Panc1 (cell line): Measurements from ENCODE around the gene NADK2. TPM values are rescaled to one million over a fixed set of nuclear protein-coding genes. Genes with fewer than 3 reads are reported as not detected.

ENCODE experiments used
- ATAC-seq: fragments of 200-7000 bp; cut with Tn5 transposase; 2 replicates; pipeline ENCODE4 v1.9.1; 2020; ENCODE audit warnings: mild to moderate bottlenecking, moderate library complexity
- BruUV-seq: library from RNA; stranded (reverse); fragments of 400-500 nt; replicated peaks from 2 replicates; lab custom pipeline; 2021; lab: Mats Ljungman, UMichigan
- CTCF ChIA-PET: fragments of 300-600 bp; sonication (Branson Sonifier 250); formaldehyde crosslinking; loops from one replicate; lab custom pipeline; 2022; ENCODE audit warnings: antibody characterized with exemption; lab: Charles Lee
- POLR2A ChIA-PET: fragments of 300-600 bp; sonication (Branson Sonifier 250); formaldehyde crosslinking; loops from one replicate; lab custom pipeline; 2022; ENCODE audit warnings: antibody characterized with exemption; lab: Charles Lee
- DNase-seq: peaks from one replicate; pipeline ENCODE4 v3.0.0-alpha.2; 2010; ENCODE audit warnings: low read depth, low spot score
- H3K27ac ChIP-seq: 2 replicates; pipeline ENCODE4 v1.5.1; 2011; ENCODE audit warnings: mild to moderate bottlenecking, low read length, inconsistent platforms
- H3K27me3 ChIP-seq: fragments of 200-500 bp; sonication (Bioruptor generic); 2 replicates; pipeline ENCODE4 v1.6.0; 2014; ENCODE audit warnings: low read length, inconsistent platforms; ENCODE audit not compliant: control insufficient read depth, insufficient read depth
- H3K36me3 ChIP-seq: fragments of 200-500 bp; sonication (Bioruptor generic); 2 replicates; pipeline ENCODE4 v1.5.1; 2014; ENCODE audit warnings: inconsistent platforms, mild to moderate bottlenecking, low read length, moderate library complexity; ENCODE audit not compliant: control insufficient read depth, insufficient read depth
- H3K4me1 ChIP-seq: 2 replicates; pipeline ENCODE4 v1.5.1; 2011; ENCODE audit warnings: inconsistent platforms, mild to moderate bottlenecking, low read length, moderate library complexity; ENCODE audit not compliant: control insufficient read depth, insufficient read depth
- H3K4me3 ChIP-seq, 2 experiments: 2 replicates each; pipeline ENCODE4 v1.5.1; 2011 to 2012; ENCODE audit warnings: low read depth in 2 of 2, low read length in 2 of 2, mild to moderate bottlenecking in 2 of 2, inconsistent platforms in 1 of 2, moderate library complexity in 1 of 2
- H3K9me3 ChIP-seq: fragments of 200-500 bp; sonication (Bioruptor generic); 2 replicates; pipeline ENCODE4 v1.5.1; 2014; ENCODE audit warnings: low read depth, mild to moderate bottlenecking, inconsistent platforms, low read length, moderate library complexity; ENCODE audit not compliant: control insufficient read depth, insufficient read depth
- CTCF ChIP-seq: fragments of 450-650 bp; IDR thresholded peaks from 2 replicates; pipeline ENCODE4 v1.5.1; 2017; ENCODE audit warnings: mild to moderate bottlenecking
- POLR2AphosphoS5 ChIP-seq: IDR thresholded peaks from 2 replicates; pipeline ENCODE4 v1.6.1; 2012; ENCODE audit warnings: mild to moderate bottlenecking, low read depth, low read length, moderate library complexity
- REST ChIP-seq, 2 experiments: IDR thresholded peaks; 2 replicates each; pipeline ENCODE4 v1.6.1; 2011 to 2012; ENCODE audit warnings: low read depth in 2 of 2, control low read depth in 1 of 2, low read length in 1 of 2, mild to moderate bottlenecking in 1 of 2, moderate library complexity in 1 of 2; ENCODE audit not compliant: insufficient read depth in 1 of 2
- SIN3A ChIP-seq: IDR thresholded peaks from 2 replicates; pipeline ENCODE4 v1.6.1; 2012; ENCODE audit warnings: low read depth, mild to moderate bottlenecking, low read length, moderate library complexity, borderline replicate concordance; ENCODE audit not compliant: insufficient read depth
- TCF7L2 ChIP-seq: IDR thresholded peaks from 2 replicates; pipeline ENCODE4 v1.6.1; 2011; ENCODE audit warnings: mild to moderate bottlenecking, low read depth, low read length, inconsistent platforms
- in situ Hi-C: cut with HindIII; loops from 2 replicates; pipeline ENCODE4 v1.10.0; 2016; ENCODE audit warnings: low sequenced_read_pairs, low pct_unique_long_range_greater_than_20kb
- intact Hi-C: fragments of 100-400 bp; cut with micrococcal nuclease; formaldehyde crosslinking; loops from one replicate; pipeline ENCODE4 v1.10.0; 2022; ENCODE audit not compliant: unreplicated experiment
- total RNA-seq: library from RNA; stranded (reverse); gene quantifications from one replicate; pipeline ENCODE4 v1.2.1, GENCODE V29; 2021; ENCODE audit not compliant: unreplicated experiment

The NADK2 gene
- total RNA-seq, 1 experiment from 2014 or later, result 22.5 TPM

- no TSS peak for BruUV-seq
Observed at GRCh38 chr5:36238502-36239295, 3.0 kb downstream of the NADK2 start.

DNA sequence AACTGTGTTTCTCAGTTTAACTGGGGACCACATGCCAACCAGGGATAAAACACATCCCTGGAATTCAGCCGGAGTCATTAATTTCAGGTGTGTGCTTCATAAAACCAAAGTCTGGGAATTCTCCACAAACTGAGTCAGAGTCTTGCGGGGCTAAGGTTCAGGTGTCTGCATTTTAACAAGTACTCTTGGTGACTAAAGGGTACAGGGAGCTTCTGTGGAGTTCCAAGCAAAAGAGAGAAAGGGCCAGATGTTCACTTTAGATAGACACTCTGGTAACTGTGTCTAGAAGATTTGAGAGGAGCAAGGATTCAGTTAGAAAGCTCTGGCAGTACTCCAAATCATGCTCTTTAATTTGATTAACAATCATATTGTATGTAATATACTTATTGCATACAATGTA is 4.0 kb downstream of the NADK2 start:
- BruUV-seq, result no TSS peak
- no peak overlapping the region for H3K4me3 ChIP-seq
- peaks cover 22% of the 10 kb centered on the region for H3K4me1 ChIP-seq
- POLR2A ChIA-PET, result no interaction called here
- intact Hi-C loops (no loop called here), in situ Hi-C loops (no loop called here)
- TF ChIP-seq POLR2AphosphoS5, result no peak
- no peak for TF ChIP-seq REST (IDR thresholded peaks at IDR 0.05; ENCODE audit: insufficient read depth in 1 of 2, low read depth in 2 of 2, low read length in 1 of 2)
- H3K27ac ChIP-seq, result peak overlapping the region; percentile 12; the same call in 1 of the 2 replicates
- H3K36me3 ChIP-seq, result no peaks in the 10 kb centered on the region; the same call in 1 of the 2 replicates
- no peak for ATAC-seq
- CTCF ChIA-PET, result no interaction called here
- H3K27me3 ChIP-seq, result no peaks in the 10 kb centered on the region
- no peak for DNase-seq
- no peaks in the 10 kb centered on the region for H3K9me3 ChIP-seq

More at GRCh38 chr5:36238502-36239295, 3.0 kb downstream of the NADK2 start:
- peak overlapping the region; percentile 30; the same call in 1 of the 2 replicates for H3K27ac ChIP-seq
- intact Hi-C loops, result no loop called here
- peaks cover 25% of the 10 kb centered on the region for H3K4me1 ChIP-seq
- in situ Hi-C loops, result no loop called here
- no peak for ATAC-seq
- no peaks in the 10 kb centered on the region; the same call in 1 of the 2 replicates for H3K36me3 ChIP-seq
- POLR2A ChIA-PET, result no interaction called here
- no peaks in the 10 kb centered on the region for H3K9me3 ChIP-seq
- no peak for TF ChIP-seq TCF7L2
- no peak for TF ChIP-seq CTCF
- no peak for TF ChIP-seq REST (IDR thresholded peaks at IDR 0.05; ENCODE audit: insufficient read depth in 1 of 2, low read depth in 2 of 2, low read length in 1 of 2)
- no peak for TF ChIP-seq SIN3A
- no peak for TF ChIP-seq POLR2AphosphoS5
- DNase-seq, result no peak
- CTCF ChIA-PET, result no interaction called here
- H3K27me3 ChIP-seq, result no peaks in the 10 kb centered on the region
- H3K4me3 ChIP-seq, result no peak overlapping the region
